ENCODE results near the gene TTLL9.
"Not testable (repeated sequence)": the region's sequence is repeated elsewhere in the genome, so short reads cannot be mapped to it uniquely, and the experiment has no call there.

TTLL9 gene

DNA sequence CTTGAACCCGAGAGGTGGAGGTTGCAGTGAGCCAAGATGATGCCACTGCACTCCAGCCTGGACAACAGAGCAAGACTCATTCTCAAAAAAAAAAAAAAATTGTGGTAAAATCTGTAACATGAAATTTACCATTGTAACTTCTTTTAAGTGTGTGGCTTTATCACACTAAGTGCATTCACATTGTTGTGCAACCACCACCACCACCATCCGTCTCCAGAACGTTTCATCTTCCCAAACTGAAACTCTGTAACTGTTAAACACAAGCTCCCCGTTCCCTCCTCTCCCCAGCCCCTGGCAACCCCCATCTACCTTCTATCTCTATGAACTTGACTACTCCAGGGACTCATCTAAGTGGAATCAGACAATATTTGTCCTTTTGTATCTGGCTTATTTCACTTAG lies 51.7 kb downstream of the TTLL9 start:
- no peak overlapping the region for H3K9ac ChIP-seq (ENCODE audit: insufficient read length, low read depth)
- no peaks in the 10 kb centered on the region; the same call in 1 of the 2 replicates for H3K9me3 ChIP-seq (ENCODE audit: insufficient read depth, low read length)
- no peak for DNase-seq (ENCODE audit: low read depth, low spot score)
- no peaks in the 10 kb centered on the region for H3K27me3 ChIP-seq (ENCODE audit: insufficient read depth, insufficient read length)
- H3K36me3 ChIP-seq (ENCODE audit: insufficient read depth, insufficient read length, low read length) = no peaks in the 10 kb centered on the region
- H3K4me1 ChIP-seq (ENCODE audit: insufficient read depth, insufficient read length) = peaks cover 12% of the 10 kb centered on the region
- no peak for TF ChIP-seq ZNF274 (IDR thresholded peaks at IDR 0.05; ENCODE audit: low read depth, low read length)
- TF ChIP-seq YY1 (IDR thresholded peaks at IDR 0.05; ENCODE audit: insufficient read depth, insufficient read length) = no peak
- TF ChIP-seq SUZ12 (IDR thresholded peaks at IDR 0.05; ENCODE audit: extremely low read depth, insufficient read depth, insufficient read length) = no peak
- no peak overlapping the region for H3K4me3 ChIP-seq (ENCODE audit: insufficient read length, low read depth)

DNA sequence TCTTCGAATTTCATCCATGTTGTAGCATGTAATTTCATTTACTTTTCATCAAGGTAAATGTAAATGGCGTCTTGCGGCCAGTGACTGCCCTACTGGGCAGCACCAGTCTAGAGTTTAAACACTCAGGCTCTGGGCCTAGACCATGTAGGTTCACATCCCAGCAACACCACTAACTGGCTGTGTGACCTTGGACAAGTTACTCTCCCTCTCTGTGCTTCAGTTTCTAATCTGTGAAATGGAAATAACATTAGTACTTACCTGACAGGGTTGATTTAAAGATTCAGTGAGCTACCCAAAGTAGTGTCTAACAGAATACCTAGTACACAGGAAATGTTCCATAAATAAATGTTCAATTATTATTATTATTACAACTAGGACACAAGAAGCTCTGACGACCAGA lies 52.2 kb downstream of the TTLL9 start:
- Histone ChIP-seq H3K27me3 (ENCODE audit: insufficient read depth, insufficient read length) (no peaks in the 10 kb centered on the region), H3K4me1 (ENCODE audit: insufficient read depth, insufficient read length) (peaks cover 12% of the 10 kb centered on the region), H3K4me3 (ENCODE audit: insufficient read length, low read depth) (no peak overlapping the region), H3K36me3 (ENCODE audit: insufficient read depth, insufficient read length, low read length) (no peaks in the 10 kb centered on the region), H3K9ac (ENCODE audit: insufficient read length, low read depth) (no peak overlapping the region), H3K9me3 (ENCODE audit: insufficient read depth, low read length) (no peaks in the 10 kb centered on the region)
- no peak for TF ChIP-seq SUZ12 (IDR thresholded peaks at IDR 0.05; ENCODE audit: extremely low read depth, insufficient read depth, insufficient read length)
- TF ChIP-seq ZNF274 (IDR thresholded peaks at IDR 0.05; ENCODE audit: low read depth, low read length) = no peak
- TF ChIP-seq YY1 (IDR thresholded peaks at IDR 0.05; ENCODE audit: insufficient read depth, insufficient read length) = no peak
- DNase-seq (ENCODE audit: low read depth, low spot score) = no peak

DNA sequence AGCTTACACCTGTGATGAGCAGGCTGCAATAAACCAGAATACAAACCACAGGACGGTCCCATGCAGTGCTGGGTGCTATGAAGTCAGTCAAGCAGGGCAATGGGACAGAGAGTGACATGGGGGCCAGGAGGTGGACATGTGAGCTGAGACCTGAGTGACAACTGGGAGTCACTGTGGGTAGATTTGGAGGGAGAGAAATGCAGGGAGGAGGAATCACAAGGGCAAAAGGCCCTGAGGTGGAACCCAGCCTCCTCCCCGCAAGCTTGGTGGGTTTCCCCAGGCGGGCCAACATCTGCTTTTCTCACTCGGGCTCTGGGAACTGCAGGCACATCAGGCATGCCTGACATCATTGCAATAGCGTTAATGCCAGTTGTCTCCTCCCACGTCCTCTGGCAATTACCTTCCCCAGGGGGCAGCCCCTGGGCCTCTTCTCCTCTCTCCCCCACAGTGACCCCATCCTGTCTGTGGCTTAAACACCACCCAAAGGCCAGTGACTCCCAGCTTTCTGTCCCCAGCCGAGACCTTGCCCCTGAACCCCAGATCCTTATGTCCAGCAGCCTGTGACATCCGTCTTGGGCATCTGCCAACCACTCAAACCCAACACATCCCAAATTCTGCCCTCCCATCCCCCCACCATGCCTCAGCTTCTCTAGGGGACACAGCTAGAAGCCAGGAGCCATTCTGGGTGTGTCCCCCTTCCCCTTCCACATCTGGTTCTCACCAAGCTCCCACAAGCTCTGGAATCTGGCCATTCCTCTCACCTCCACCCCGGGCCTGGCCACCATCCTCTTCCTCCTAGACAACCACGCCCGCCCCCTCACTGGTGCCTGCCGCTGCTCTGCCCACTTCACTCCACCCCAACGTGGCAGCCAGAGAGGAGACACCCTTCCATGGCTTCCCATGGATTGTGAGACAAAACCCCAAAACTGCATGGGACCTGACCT lies 53.2 kb downstream of the TTLL9 start:
- TF ChIP-seq SUZ12 (IDR thresholded peaks at IDR 0.05; ENCODE audit: extremely low read depth, insufficient read depth, insufficient read length) (no peak), ZNF274 (IDR thresholded peaks at IDR 0.05; ENCODE audit: low read depth, low read length) (no peak), YY1 (IDR thresholded peaks at IDR 0.05; ENCODE audit: insufficient read depth, insufficient read length) (no peak)
- H3K36me3 ChIP-seq (ENCODE audit: insufficient read depth, insufficient read length, low read length) = no peaks in the 10 kb centered on the region
- DNase-seq (ENCODE audit: low read depth, low spot score) = no peak
- H3K9me3 ChIP-seq (ENCODE audit: insufficient read depth, low read length) = no peaks in the 10 kb centered on the region
- H3K4me3 ChIP-seq (ENCODE audit: insufficient read length, low read depth) = no peak overlapping the region
- H3K27me3 ChIP-seq (ENCODE audit: insufficient read depth, insufficient read length) = no peaks in the 10 kb centered on the region
- no peak overlapping the region for H3K9ac ChIP-seq (ENCODE audit: insufficient read length, low read depth)
- peaks cover 12% of the 10 kb centered on the region for H3K4me1 ChIP-seq (ENCODE audit: insufficient read depth, insufficient read length)

DNA sequence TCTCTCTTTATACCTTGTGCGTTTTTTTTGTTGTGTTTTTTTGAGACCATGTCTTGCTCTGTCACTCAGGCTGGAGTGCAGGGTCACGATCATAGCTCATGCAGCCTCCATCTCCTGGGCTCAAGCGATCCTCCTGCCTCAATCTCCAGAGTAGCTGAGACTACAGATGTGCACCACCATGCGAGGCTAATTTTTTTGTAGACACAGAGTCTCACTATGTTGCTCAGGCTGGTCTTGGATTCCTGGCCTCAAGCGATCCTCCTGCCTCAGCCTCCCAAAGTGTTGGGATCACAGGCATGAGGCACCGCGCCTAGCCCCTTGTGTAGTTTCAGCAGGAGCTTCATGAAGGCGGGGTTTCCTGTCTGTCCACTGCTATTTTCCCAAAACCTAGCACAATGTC lies 54.1 kb downstream of the TTLL9 start:
- Histone ChIP-seq H3K4me3 (ENCODE audit: insufficient read length, low read depth) (no peak overlapping the region), H3K9ac (ENCODE audit: insufficient read length, low read depth) (no peak overlapping the region), H3K9me3 (ENCODE audit: insufficient read depth, low read length) (no peaks in the 10 kb centered on the region), H3K36me3 (ENCODE audit: insufficient read depth, insufficient read length, low read length) (no peaks in the 10 kb centered on the region), H3K27me3 (ENCODE audit: insufficient read depth, insufficient read length) (no peaks in the 10 kb centered on the region), H3K4me1 (ENCODE audit: insufficient read depth, insufficient read length) (peaks cover 10% of the 10 kb centered on the region)
- DNase-seq (ENCODE audit: low read depth, low spot score) = no peak
- TF ChIP-seq SUZ12 (IDR thresholded peaks at IDR 0.05; ENCODE audit: extremely low read depth, insufficient read depth, insufficient read length) = no peak
- TF ChIP-seq YY1 (IDR thresholded peaks at IDR 0.05; ENCODE audit: insufficient read depth, insufficient read length) = no peak
- TF ChIP-seq ZNF274 (IDR thresholded peaks at IDR 0.05; ENCODE audit: low read depth, low read length) = no peak

GRCh38 chr20:31925631-31926030 lies 55.2 kb downstream of the TTLL9 start:
- no peaks in the 10 kb centered on the region for H3K27me3 ChIP-seq (ENCODE audit: insufficient read depth, insufficient read length)
- no peaks in the 10 kb centered on the region for H3K9me3 ChIP-seq (ENCODE audit: insufficient read depth, low read length)
- no peak overlapping the region for H3K9ac ChIP-seq (ENCODE audit: insufficient read length, low read depth)
- DNase-seq (ENCODE audit: low read depth, low spot score) = no peak
- TF ChIP-seq ZNF274 (IDR thresholded peaks at IDR 0.05; ENCODE audit: low read depth, low read length) (no peak), SUZ12 (IDR thresholded peaks at IDR 0.05; ENCODE audit: extremely low read depth, insufficient read depth, insufficient read length) (no peak), YY1 (IDR thresholded peaks at IDR 0.05; ENCODE audit: insufficient read depth, insufficient read length) (no peak)
- H3K4me3 ChIP-seq (ENCODE audit: insufficient read length, low read depth) = no peak overlapping the region
- H3K4me1 ChIP-seq (ENCODE audit: insufficient read depth, insufficient read length) = peaks cover under 1% of the 10 kb centered on the region
- H3K36me3 ChIP-seq (ENCODE audit: insufficient read depth, insufficient read length, low read length) = no peaks in the 10 kb centered on the region

DNA sequence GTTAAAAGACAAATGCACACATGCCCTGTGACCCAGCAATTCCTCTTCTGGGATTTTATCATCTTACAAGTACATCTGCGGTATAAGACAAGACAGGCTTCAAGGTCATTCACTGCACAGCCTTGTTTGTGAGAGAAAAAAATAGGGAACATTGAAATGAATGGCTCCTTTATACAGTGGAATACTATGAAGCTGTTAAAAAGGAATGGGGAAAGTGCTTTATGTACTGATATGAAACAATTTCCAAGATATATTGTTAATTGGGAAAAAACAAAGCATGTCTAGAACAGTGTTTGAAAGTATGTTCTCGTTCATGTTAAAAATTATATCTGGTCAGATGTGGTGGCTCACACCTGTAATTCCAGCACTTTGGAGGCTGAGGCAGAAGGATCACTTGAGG lies 56.1 kb downstream of the TTLL9 start:
- TF ChIP-seq YY1 (IDR thresholded peaks at IDR 0.05; ENCODE audit: insufficient read depth, insufficient read length) (no peak), SUZ12 (IDR thresholded peaks at IDR 0.05; ENCODE audit: extremely low read depth, insufficient read depth, insufficient read length) (no peak)
- Histone ChIP-seq H3K36me3 (ENCODE audit: insufficient read depth, insufficient read length, low read length) (no peaks in the 10 kb centered on the region), H3K9me3 (ENCODE audit: insufficient read depth, low read length) (no peaks in the 10 kb centered on the region), H3K4me3 (ENCODE audit: insufficient read length, low read depth) (no peak overlapping the region), H3K9ac (ENCODE audit: insufficient read length, low read depth) (no peak overlapping the region), H3K27me3 (ENCODE audit: insufficient read depth, insufficient read length) (no peaks in the 10 kb centered on the region), H3K4me1 (ENCODE audit: insufficient read depth, insufficient read length) (no peaks in the 10 kb centered on the region)
- no peak for DNase-seq (ENCODE audit: low read depth, low spot score)

DNA sequence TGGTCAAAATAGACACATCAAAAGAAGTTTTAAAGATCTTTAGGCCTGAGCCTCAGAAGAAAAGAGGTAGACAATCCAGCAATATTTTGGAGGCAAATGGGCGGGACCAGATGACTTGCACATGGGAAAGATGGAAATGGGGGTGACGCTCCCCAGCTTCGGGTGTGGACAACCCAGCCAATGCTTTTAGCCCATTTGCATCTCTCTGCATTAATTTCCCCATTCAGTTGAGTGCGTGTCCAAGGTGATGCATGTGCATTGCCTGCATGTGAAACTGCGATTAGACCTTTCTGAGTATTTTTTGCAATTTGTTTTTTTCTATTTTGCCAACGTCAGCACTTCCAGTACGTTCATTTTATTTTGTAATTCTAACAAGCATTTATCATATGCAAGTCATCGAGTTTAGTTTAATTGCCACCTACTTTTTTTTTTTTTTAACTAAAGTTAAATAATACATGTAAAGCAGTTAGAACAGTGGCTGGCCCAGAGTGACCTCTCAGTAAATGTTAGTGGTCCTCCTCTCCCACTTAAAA lies 57.3 kb downstream of the TTLL9 start:
- TF ChIP-seq YY1 (IDR thresholded peaks at IDR 0.05; ENCODE audit: insufficient read depth, insufficient read length) = no peak
- Histone ChIP-seq H3K4me3 (ENCODE audit: insufficient read length, low read depth) (no peak overlapping the region), H3K4me1 (ENCODE audit: insufficient read depth, insufficient read length) (no peaks in the 10 kb centered on the region)

GRCh38 chr20:31929631-31930030 lies 59.2 kb downstream of the TTLL9 start:
- not testable (repeated sequence) for H3K27me3 ChIP-seq (ENCODE audit: insufficient read depth, insufficient read length); H3K4me1 ChIP-seq (ENCODE audit: insufficient read depth, insufficient read length); H3K9me3 ChIP-seq (ENCODE audit: insufficient read depth, low read length); H3K4me3 ChIP-seq (ENCODE audit: insufficient read length, low read depth); DNase-seq (ENCODE audit: low read depth, low spot score); H3K9ac ChIP-seq (ENCODE audit: insufficient read length, low read depth); H3K36me3 ChIP-seq (ENCODE audit: insufficient read depth, insufficient read length, low read length)

More for the DNA sequence above, 57.3 kb downstream of the TTLL9 start:
- Histone ChIP-seq H3K36me3 (ENCODE audit: insufficient read depth, insufficient read length, low read length) (no peaks in the 10 kb centered on the region), H3K9ac (ENCODE audit: insufficient read length, low read depth) (no peak overlapping the region), H3K9me3 (ENCODE audit: insufficient read depth, low read length) (no peaks in the 10 kb centered on the region), H3K27me3 (ENCODE audit: insufficient read depth, insufficient read length) (no peaks in the 10 kb centered on the region)
- DNase-seq (ENCODE audit: low read depth, low spot score) = no peak

Measured in NT2/D1 (cell line).